ENCODE data around the gene NPDC1.

The NPDC1 gene

DNA sequence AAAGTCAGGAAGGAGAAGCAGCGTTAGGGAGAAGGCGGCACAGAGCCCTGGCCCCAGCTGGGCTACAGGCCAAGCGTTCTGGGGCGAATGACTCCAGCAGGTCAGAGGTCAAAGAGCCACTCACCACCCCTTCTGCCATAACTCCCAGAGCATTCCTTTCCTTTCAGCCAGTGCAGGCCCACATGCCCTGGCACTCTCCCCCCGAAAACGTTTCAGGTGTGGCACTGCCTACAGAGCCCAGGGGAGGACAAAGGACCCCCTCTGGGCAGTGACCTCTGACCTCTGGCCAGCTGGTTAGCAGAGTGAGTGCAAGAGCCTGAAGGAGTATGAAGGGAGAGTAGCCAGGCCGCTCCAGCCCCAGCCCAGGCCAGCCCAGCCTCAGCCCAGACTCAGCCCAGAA, 22.8 kb downstream of the NPDC1 start:
- DNase-seq = no peak

DNA sequence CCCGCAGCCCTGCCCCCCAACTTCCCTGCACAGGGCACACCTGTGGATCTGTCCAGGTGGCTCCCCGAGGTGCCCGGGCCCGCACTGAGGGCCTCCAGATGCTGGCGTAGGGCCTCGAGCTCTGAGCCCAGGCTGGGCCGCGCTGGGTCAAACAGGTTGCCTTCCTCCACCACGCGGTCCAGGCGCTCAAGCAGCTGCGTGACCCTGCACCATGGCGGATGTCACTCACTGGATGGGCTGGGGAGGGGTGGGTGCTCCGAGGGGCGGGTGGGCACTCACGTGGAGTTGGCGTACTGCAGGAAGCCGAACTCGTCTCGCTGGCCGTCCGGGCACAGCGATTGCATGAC, 23.3 kb downstream of the NPDC1 start:
- no peak for DNase-seq

DNA sequence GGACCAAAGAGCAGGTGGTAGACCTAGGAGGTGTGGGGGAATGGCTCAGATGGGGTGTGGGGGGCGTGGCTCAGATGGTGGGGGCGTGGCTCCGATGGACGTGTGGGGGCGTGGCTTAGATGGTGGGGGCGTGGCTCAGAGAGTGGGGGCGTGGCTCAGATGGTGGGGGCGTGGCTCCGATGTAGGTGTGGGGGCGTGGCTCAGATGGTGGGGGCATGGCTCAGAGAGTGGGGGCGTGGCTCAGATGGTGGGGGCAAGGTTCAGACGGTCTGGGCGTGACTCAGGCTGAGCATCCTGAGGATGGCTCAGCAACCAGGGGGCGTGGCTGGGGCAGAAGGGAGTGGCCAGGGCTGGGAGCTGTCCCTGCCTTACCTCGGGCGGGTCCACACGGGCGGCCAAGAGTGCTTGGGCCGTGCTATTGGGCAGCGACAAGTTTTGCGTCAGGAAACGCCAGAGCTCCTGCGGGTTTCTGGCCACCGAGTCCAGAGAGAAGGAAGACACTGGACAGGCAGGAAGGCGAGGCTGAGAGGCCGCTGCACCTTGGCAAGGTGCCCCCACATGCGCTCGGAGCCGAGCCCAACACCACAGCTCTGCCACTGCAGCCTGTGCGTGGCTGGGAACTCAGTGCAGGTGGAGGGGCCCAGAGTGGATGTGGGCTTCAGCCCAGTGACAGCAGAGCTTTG, 23.9 kb downstream of the NPDC1 start:
- no peak for DNase-seq

DNA sequence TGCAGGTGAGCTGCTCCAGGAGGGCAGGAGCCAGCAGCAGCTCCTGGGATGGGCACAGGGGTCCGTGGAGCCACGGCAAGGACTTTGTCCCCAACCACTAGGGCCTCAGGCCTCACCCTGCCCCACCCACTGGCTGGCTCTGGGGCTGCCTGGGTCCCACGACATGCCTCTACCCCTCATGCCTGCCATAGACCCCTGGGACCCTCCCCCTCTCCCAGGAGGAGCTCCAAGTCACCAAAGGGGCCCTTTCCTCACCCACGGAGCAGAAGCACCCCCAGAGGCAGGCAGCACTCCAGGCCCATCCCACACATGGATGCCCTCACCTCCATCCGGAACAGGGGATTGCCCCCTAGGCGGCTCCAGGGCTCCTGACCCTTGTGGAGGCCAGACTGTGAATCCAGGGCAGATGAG, 24.4 kb downstream of the NPDC1 start:
- DNase-seq = no peak

DNA sequence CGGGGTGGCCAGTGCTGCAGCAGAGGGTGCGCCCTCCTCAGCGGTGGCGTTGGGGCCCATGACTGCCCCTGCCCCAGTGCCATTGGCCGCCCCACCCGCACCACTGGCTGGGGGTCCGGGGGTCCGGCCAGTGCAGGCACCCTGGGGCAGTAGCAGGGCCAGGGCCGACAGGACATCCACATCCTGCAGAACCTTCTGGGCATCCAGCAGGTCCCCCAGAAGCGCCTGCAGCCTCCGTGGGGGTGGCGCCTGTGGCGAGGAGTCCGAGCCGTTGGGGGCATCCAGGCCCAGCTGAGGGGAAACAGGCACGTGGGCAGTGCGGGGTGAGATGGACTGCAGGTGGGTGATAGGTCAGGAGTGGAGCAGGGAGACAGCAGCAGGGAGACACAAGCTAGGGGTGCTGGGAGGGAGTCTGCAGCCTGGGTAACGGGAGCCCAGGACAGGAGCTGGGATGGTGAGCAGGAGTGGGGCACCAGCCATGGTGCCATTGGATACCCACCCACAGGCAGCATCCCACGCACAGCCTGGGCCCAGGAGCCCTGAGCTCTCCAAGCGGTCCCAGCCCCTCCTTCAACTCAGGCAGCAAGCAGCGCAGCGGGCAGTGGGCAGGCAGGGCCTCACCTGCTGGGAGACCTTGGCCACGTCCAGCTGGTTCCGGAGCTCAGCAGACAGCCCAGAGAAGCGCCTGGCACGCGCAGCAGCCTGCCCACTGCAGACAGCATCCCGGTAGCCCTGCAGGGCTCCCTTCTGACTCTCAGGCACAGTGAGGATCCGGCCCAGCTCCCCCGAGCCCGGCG, 25.0 kb downstream of the NPDC1 start:
- DNase-seq = no peak

DNA sequence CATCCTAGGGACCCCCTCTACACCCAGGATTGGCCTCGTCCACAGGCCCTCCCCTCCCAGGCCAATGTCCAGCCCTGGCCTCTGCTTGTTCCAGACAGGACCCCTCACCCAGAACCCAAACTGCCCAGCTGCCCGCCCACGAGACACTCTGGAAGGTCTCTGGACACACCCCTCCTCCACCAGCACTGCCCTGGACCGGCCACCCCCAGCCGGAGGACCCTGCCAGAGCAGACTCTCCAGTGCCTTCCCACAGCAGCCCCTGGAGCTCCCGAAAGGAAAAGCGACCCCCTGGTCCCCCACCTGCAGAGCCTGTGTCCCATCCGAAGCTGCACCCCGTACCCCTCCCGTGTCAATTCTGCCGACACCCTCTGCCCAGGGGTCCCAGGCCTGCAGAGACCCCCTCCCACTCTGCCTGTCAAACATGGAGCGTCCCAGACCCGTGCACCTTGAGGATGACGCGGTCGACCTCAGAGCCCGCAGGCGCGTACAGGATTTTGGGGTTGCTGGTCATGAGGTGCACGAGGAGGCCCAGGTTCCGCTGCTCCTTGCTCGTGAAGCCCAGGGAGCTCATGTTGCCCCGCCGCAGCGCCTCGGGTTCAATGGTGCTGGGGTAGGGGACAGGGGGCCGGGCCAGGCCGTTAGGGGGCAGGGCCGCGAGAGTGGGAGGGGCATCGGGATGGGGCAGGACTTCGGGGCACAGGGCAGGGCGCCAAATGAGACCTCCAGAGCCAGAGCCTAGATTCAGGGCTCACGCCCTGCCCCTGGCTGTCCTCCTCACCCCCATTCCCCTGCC, 25.9 kb downstream of the NPDC1 start:
- no peak for DNase-seq

DNA sequence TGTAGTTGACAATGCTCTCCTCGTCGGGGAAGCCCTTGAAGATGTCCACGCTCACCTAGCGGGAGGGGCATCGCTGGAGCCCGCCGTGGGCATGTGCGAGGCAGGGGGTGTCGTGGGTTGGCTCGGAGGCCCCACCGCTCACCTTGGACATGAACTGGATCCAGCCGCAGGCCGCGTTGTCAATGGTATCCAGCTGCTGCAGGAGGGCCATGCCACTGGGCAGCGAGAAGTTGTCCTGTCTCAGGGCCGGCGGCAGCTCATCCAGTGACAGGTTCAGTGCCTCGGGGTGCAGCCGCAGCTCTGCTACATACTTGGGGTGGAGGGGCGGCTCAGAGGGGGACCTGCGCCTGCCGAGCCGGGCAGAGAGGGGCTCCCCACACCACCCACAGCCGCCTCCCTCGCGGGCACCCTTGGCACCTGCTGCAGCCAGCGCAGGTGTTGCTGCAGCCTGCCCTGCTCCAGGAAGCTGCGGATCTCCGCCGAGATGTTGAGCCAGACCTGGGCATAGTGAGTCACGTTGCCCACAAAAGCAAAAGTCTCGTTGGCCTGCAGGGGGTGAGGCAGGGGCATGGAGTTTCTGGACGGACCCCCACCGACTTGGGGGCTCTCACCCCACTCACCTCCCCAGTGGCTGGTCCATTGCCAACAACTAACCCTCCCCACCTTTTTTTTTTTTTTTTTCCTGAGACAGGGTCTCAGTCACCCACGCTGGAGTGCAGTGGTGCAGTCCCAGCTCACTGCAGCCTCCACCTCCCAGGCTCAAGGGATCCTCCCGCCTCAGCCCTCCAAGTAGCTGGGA, 27.0 kb downstream of the NPDC1 start:
- DNase-seq = no peak

DNA sequence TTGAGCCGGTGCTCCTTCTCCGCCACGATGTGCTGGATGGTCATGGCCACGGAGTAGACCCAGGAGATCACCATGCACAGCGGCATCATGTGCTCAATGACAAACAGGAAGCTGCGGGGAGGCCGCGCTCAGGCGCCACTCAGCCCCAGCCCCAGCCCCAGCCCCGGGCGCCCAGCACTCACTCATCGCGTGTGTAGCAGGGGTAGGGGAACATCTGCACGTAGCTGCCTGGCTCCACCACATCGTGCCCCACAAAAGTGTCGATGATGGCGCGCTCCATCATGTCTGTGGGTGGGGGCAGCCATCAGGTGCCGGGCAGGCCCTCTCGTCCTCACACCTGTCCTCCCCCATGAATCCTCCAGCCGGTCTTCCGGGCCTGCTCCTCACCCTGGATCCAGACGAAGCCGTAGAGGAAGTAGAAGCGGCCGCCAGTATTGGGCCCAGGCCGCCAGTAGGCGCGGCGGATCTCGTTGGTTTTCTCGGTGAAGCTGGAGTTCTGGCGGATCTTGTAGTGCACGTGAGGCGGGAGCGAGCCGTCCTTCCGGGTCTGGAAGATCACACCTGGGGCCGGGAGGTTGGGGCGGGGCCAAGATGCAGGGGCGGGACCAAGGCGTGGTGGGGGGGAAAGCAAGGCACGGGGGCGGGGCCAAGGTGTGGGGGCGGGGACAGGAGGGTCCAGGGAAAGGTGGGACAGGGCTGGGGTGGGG, 28.0 kb downstream of the NPDC1 start:
- DNase-seq = no peak

DNA sequence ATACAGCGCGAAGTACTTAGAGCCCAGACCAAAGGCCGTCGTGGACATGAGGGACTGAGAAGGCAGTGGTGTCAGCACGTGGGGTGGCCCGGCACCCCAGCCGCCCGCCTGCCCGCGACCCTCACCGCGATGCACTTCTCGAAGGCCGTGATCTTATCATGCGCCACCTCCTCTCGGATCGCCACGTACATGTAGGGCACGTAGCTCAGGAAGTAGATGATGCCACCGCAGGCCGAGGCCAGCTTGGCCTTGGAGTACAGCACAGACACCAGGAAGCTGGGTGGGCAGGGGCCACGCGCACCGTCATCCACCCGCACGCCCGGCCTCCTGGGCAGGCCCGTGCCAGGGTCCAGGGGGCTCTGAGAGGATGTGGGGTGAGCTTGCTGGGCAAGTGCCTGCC, 28.9 kb downstream of the NPDC1 start:
- no peak for DNase-seq

DNA sequence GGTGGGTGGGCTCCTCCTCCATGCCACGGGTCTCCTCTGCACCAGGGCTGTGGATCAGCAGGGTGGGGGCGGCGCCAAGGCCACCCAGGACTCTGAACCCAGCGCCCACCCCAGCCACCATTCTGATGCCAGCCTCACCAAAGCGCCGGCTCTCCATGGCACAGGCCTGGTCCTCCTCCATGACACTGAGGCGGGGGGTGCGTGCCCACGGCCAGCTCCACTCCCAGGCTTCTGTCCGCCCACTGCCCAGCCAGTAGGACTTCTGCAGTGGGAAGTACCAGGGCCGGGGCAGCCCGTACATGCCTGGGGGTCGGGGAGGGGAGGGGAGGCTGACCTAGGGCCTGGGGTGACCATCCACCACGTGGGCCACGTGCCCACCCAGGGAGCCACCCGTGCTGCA, 29.5 kb downstream of the NPDC1 start:
- DNase-seq = no peak

DNA sequence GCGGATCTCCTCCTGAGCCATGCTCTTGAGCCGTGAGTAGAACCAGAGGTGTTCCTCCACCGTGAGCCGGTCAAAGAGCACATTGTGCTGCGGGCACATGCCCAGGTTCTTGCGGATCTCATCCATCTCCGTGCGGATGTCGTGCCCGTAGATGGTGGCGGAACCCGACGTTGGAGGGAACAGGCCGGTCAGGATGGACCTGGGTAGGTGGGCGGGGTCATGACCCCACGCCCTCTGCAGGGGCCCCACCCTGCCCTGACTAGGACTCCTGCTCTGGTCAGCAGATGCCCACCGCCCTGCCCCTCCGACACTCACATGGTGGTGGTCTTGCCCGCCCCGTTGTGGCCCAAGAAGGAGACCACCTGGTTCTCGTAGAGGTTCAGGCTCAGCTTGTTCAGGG, 30.0 kb downstream of the NPDC1 start:
- DNase-seq = no peak

DNA sequence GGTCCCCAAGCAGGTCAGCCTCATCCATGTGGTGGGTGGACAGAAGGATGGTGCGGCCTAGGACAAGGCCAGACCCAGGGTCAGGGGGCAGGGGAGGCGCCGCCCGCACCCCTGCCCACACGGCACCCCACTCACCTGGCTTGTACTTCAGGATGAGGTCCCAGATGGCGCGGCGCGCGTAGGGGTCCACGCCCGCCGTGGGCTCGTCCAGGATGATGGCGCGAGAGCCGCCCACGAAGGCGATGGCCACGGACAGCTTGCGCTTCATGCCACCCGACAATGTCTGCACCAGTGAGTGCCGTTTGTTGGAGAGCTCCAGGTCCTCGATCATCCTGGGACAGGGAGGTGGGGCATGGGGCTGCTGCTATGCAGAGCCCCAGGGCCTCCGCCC, 30.4 kb downstream of the NPDC1 start:
- DNase-seq = no peak

DNA sequence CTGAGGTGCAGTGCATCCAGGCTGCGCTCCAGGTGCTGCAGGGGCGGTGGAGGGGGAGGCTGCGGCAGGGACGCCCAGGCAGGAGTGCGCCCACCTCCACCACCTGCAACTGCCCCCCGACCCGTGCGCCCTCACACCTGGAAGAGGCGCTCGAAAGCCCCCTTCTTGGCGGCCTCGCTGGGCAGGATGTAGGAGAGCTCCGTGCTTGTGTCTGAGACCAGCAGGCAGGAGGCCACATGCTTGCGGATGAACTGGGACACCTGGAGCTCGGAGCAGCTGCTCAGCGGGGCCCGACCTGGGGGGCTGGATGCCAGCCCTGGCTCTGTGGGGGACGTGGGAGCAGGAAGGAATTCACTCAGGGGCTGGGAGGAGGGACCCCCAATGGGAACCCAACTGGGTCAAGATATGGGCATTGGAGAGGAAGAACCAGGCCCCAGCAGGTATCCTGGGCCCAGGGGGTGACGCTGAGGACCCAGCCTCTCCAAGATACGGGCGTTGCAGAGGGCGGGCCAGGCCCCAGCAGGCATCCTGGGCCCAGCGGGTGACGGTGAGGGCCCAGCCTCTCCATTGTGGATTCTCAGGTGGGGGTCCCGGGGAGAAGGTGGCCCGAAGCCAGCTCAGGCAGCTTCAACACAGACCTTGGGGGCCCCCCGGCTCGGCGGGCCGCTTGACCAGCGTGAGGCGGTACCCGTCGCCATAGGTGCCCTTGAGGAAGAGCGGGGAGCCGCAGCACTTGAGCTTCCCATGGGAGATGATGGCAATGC, 31.0 kb downstream of the NPDC1 start:
- DNase-seq = no peak

DNA sequence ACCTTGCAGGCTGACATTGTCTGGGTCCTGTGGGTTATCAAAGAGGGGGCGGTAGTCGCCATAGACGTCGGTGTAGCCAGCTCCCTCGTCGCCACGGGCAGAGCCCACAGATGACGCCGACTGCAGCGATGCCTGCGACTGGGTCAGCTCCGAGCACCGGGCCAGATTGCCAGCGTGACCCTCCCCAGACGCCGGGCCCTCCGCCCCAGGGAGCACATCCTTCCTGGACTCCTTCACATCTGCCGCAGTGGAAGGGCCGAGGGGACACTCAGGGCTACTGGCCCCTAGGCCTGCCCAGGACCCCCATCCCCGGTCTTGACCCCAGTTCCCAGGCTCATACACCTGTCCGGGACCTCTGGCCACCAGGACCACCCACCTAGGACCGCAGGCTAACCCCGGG, 31.8 kb downstream of the NPDC1 start:
- DNase-seq = no peak

DNA sequence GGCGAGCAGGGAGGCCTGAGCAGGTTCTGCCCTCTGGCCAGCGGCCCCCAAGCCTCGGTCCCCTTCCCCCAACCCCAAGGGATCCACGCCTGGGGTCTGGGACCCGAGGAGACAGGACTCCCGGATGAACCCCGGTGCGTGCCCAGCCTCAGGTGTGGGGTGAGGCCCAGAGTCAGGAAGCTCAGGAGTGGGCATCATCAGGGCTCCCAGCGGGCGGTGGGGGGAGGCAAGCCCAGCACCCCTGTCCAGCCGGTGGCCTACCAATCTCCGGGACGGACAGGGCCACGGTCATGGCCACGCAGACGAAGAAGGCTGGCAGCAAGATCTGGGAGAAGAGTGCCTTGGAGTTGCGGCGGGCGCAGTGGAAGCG, 32.4 kb downstream of the NPDC1 start:
- no peak for DNase-seq

DNA sequence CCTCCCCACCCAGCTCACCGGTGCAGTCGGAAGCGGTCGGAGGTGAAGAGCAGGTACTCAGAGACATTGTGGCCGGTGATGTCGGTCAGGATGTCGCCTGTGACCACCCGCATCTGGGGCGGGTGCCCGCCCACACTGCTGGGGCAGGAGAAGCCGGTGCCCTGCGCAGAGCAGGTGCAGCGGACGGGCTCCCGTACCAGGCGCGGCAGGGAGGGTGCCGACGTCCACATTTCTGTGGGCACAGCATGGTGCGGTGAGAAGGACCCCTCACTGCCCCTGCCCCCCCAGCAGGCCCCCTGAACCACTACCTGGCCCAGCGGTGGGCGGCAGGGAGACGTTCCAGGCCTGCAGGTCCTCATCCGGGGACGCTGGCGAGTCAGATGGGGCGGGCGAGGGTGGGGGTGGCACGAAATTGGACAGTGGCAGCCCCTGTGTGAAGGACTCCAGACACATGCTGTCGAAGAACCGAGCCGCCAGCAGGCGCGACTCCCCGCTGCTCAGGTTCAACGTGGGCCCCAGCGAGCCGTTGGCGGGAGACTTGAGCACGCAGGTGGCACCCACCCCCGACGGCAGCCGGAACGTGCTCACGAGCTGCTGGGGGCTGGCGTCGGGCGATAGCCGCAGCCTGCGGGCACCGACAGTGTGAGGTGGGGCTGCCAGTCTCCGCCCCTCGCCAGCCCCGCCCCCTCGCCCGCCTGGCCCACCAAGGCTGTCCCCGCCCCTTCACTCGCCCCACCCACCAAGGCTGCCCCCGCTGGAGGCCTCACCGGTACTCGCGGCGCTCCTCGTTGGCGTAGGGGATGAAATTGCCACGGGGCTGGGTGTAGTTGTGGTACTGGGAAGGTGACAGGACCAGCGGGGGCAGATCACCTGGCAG, 33.0 kb downstream of the NPDC1 start:
- no peak for DNase-seq

DNA sequence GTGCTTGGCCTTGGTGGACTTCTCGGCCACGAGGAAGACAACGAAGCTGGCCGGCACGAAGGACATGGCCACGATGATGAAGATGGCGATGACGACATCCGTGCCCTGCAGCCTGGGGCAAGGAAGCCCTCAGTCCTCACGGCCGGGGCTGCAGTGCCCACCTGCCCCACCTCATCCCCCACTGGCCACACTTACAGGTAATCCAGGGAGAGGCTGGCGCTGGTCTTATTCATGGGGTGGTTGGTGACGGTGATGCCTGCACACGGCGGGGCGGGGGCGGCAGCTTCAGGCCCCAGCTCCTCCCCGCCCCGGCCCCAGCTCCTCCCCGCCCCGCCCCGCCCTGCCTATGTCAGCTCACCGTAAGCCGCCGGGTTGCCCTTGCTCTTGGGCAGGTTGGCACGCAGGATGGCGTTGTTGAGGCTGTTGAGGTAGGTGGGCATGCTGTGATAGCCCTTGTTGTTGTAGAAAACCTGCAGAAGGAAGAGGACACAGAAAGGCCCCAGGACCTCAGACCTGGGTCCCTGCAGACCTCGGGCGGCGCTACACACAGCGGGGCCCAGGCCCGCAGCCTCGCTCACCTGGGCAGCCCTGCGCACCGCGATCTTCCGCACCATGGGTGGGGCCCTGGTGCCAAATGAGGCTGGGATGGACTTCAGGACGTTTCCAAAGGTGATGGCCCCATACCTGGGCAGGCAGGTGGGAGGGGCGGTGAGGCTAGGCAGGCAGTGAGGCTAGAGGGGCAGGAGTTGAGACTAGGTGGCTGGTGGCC, 33.9 kb downstream of the NPDC1 start:
- DNase-seq = no peak

DNA sequence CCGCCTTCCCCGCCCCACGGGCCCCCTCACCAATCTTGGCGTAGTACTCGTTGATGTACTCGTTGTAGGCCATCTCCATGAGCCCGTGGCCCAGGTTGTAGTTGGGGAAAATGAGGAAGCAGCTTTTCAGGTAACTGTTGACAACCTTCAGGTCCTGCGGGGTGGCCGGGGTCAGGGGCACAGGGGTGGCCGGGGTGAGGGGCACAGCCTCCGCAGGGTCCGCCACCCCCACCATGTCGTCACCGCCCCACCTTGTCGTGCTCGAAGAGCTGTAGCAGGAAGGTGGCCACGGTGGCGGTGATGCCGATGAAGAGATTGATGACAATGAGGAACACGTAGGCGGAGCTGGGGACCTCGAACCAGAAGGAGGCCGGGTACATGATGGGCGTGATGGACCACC, 34.8 kb downstream of the NPDC1 start:
- DNase-seq = no peak

DNA sequence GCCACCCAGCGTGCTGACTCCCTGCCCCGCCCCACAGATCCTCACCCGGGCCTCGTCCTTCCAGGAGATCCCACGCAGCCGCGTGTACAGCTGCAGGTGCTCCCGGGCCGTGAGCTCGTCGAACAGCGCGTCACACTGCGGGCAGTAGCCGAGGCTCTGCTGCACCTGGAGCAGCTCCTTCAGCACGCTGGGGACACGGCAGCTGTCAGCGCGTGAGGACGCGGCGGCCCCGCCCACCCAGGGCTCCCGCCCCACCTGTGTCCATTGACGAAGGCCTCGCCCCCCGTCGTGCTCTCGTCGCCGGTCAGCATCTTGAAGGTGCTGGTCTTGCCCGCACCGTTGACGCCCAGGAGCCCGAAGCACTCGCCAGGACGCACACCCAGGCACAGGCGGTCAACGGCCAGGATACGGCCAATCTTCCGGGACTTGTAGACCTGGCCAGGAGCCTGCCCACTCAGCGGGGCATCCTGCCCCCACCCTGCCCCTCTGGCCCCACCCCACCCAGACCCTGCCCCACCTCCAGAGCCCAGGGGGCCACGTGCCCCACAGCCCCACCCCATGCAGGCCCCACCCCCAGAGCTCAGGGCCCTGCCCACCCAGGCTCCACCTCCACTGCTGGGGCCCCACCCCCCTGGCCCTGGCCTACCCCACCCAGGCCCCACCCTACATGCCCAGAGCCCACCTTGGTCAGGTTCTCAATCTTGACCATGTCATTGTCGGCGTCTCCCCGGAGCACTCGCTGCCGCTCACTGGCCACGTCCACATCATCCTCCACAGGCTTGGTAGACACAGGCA, 35.8 kb downstream of the NPDC1 start:
- no peak for DNase-seq

Data from right hindlimb (tissue), 1 donor.